GM19395 (cell line): Measurements from ENCODE around the gene BBS12.
A peak's percentile ranks its signal among the peaks of the same experiment; 100 is the strongest.
"Not testable (repeated sequence)": the region's sequence is repeated elsewhere in the genome, so short reads cannot be mapped to it uniquely, and the experiment has no call there.

Source experiments
- ATAC-seq: cut with Tn5 transposase; IDR thresholded peaks from one replicate; pipeline ENCODE4 v1.9.1; 2021; ENCODE audit warnings: mild to moderate bottlenecking, moderate library complexity; ENCODE audit not compliant: unreplicated experiment

Gene BBS12

DNA sequence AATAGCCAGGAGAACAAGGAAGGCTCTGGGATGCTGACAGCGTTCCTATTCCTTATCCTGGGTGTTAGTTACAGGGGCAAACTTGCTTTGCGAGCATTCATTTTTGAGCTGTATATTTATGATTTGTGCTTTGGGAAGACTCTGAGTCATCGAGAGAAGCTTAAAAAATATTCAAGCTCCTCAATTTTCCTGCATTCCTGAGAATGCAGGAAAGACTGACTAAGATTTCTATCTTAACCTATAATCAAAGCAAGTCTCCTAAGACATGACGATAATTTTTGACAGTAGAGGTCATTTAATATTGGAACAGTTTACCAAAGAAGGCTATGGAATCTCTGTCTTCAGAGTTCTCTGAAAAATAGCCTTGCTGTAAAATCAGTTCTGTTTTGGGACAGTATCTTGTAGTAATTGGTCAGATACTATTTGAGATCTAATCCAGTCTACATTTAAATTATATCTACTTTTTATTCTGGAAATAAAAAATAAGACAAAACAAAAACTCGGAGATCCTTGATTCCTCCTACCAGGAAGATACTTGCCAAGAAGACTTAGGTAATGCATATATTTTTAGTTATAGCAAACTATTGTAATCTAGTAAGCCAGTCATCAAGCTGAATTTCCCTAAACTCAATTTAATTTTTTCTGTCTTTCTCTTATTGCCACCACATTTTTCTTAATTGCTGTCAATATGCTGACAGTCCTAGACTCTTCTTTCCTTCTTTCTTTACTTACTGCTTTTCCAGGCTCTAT, 31.7 kb downstream of the BBS12 start:
- ATAC-seq, result no peak

DNA sequence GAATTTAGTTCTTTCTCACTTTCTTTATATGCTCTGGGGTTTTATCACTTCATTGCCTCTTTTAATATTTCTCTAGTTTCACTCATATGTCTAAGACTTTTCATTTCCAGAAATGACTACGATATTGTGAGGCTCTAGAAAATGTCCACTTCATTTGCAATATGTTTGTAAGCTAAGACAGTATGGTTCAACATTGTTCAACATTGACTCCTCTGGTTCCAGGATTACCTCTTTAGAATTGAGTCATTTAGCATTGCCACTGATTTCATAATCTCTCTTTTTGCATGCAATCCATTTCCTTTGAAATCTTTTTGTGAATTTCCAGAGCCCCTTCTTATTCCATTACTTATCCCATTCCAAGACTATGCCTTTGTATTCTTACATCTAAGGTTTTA, 32.3 kb downstream of the BBS12 start:
- peak; percentile 88 for ATAC-seq

DNA sequence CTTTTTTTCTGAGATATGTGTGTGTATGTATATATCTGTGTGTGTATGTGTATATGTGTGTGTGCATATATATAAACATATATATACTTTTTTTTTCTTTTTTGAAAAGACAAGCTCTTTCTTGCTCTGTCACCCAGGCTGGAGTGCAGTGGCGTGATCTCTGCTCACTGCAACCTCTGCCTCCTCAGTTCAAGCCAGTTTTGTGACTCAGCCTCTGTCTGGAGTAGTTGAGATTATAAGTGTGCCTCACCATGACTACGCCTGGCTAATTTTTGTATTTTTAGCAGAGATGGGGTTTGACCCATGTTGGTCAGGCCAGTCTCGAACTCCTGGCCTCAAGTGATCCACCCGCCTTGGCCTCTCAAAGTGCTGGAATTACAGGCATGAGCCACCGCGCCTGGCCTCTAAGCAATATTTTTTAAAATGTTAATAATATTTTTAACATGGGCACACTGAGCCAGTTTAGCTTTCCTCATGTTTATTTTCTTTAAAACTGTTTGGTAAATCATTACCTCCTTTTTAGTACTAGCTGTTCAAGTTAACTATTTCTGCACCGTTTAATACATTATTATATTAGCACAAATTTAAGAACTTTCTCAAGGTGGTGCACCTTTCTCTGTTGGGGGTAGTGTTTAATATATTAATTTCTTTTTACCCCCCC, 33.3 kb downstream of the BBS12 start:
- no peak for ATAC-seq

- no peak for ATAC-seq
Observed at GRCh38 chr4:122766353-122766705, 33.8 kb downstream of the BBS12 start.

- ATAC-seq, result no peak
Observed at GRCh38 chr4:122766950-122767349, 34.4 kb downstream of the BBS12 start.

DNA sequence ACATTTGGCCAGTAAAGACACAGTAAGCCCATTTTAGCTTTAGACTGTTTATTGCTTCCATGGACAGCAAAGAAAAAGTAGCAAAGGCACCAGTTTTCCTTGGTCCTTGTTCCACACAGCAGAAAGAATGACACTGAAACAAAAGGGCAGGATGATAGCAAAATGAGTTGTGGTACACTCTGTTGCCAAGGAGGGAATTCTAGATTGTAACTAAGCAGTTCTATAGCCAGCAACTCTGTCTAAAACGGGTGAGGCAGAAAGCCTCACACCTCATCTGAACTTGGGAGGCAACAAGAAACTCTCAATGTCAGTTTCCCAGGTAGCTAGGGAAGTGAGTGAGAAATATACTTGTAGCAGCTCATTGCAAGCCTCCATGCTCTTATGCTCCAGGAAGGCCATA, 39.2 kb downstream of the BBS12 start:
- ATAC-seq, result no peak

- ATAC-seq, result no peak
Observed at GRCh38 chr4:122772311-122772710, 39.8 kb downstream of the BBS12 start.

DNA sequence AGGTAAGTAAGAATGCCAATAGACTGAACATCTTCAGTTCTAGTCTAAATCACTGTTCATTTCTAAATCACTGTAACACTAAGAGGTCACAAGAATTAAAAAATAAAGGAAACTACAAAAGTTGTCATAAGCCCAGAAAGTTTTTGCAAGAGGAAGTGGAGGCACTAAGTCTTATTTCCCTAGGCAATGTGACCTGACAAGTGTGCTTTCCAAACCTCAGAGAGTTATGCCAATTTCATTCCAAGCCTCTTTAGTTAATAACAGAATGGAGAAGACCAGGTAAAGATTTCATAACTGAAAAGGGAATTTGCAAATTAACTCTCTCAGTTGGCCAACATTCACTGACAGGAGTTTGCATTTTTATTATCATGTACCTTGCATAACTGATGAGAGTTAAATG, 40.5 kb downstream of the BBS12 start:
- no peak for ATAC-seq

DNA sequence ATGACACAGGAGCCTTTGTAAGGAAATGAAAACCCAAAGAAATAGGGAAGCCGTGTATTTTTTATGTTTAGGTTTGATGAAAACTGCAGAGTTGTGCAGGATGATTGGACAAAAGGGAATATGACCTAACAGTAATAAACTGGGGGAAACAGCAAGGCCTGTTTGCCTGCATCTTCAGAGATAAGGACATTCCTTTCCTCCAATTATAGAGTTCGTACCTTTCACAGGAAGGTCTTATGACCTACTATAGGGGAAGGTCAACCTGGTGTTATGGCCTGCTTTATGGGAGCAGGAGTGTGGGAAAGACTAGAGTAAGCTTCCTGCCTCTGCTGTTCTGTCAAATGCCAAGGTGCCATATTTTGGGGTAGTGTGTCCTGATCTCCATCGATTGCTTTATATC, 42.5 kb downstream of the BBS12 start:
- no peak for ATAC-seq

- ATAC-seq, result no peak
Observed at GRCh38 chr4:122775987-122776836, 43.7 kb downstream of the BBS12 start.

GRCh38 chr4:122776916-122777315, 44.4 kb downstream of the BBS12 start:
- no peak for ATAC-seq

DNA sequence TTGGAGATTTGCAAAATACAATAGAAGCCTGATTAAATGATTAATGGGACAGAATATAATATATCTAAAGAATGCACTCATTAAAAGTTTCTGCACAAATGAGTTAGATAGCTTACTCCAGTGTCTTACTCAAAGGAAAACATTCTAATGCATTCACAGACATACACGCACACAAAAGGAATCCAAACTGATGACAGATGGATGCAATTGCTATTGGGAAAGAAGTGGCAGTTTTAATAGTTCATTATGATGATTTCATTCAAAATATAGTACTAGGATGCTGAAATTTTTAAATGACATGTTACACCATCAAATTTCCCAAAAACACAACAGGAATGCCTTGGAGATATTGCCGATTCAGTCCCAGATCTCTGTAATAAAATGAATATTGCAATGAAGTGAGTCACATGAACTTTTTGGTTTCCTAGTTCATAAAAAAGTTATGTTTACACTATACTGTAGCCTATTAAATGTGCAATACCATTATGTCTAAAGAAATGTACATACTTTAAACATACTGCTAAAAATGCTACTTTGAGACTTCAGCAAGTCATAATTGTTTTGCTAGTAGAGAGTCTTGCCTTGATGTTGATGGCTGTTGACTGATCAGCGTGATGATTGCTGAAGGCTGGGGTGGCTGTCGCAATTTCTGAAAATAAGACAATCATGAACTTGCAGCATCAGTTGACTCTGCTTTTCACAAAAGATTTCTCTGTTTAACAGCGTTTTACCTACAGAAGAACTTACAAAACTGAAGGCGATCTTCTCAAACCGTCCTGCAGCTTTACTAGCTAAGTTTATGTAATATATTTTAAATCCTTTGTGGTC, 45.6 kb downstream of the BBS12 start:
- ATAC-seq, result no peak

DNA sequence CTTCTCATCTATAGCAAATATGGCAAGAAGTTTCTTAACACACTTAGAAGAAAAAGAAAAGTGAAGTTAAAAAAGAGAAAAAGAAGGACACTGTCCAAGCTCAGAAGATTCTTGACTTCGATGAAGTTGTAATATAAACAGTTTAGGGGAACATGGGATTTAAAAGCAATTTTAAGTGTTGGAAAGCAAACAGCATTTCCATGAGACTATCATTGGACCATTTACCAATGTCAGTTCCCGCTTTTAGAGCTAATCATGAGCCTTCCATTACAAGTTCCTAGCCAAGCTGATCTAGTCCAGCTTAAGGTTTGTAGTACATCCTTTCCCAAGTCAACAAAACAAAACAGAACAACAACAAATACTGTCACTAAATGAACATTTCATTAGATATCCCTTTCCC, 49.0 kb downstream of the BBS12 start:
- no peak for ATAC-seq

GRCh38 chr4:122783301-122784215, 51.1 kb downstream of the BBS12 start:
- no peak for ATAC-seq

- no peak for ATAC-seq
Observed at GRCh38 chr4:122784261-122784660, 51.8 kb downstream of the BBS12 start.

DNA sequence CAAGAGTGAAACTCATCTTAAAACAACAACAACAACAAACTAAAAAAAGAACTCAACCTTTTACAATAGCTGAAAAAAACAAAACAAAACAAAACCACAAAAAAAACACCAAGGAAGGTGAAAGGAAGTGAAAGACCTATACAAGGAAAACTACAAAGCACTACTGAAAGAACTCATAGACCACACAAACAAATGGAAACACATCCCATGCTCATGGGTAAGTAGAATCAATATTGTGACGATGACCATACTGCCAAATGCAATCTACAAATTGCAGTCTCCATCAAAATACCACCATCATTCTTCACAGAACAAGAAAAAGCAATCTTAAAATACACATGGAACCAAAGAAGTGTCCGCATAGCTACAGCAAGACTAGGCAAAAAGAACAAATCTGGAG, 52.6 kb downstream of the BBS12 start:
- ATAC-seq, result no peak

DNA sequence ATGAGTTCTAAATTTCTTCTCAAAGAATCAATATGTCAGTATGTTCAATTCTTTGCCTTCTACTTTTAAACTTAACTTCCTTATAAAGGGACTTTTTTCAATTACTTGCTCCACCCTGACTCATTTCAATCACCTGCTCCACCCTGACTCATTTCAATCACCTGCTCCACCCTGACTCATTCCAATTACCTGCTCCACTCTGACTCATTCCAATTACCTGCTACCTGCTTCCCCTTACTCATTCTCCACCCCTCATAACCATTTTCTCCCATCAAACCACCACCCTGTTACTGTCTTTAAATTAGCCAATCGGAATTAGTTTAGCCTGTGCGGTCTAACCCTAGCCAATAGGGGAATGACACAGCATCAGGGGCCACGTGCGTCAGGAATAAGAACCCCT, 53.8 kb downstream of the BBS12 start:
- not testable (repeated sequence) for ATAC-seq

DNA sequence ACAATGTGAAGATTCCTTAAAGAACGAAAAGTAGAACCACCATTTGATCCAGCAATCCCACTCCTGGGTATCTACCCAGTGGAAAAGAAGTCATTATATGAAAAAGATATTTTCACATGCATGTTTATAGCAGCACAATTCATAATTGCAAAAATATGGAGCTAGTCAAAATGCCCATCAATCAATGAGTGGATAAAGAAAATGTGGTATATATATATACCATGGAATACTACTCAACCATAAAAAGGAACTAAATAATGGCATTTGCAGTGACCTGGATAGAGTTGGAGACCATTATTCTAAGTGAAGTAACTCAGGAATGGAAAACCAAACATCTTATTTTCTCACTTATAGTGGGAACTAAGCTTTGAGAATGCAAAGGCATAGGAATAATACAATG, 54.4 kb downstream of the BBS12 start:
- not testable (repeated sequence) for ATAC-seq

DNA sequence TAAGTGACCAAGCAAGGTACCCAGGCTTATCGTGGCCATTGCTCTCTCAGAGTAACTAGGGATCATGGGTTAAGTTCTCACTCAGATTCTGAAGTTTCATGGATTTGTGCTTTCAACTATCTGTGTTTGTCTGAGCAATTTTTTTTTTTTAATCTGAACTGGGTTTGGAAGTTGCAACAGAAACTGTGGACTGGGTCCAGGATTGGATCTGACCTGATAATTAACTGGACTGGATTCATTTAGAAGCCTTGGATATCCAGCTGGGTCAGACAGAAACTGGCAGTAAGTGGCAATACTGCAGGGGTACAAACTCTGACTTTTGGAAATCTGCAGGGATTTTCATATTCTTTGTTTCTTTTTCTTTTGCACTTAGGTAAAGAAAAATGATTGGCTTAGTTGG, 55.4 kb downstream of the BBS12 start:
- ATAC-seq, result no peak

GRCh38 chr4:122788935-122789334, 56.4 kb downstream of the BBS12 start:
- ATAC-seq, result no peak
